ENCODE data around the gene TEX26. TPM values are rescaled to one million over a fixed set of nuclear protein-coding genes. Genes with fewer than 3 reads are reported as not detected.
A peak's percentile ranks its signal among the peaks of the same experiment; 100 is the strongest.
"Not testable (repeated sequence)": the region's sequence is repeated elsewhere in the genome, so short reads cannot be mapped to it uniquely, and the experiment has no call there.

Gene TEX26
- polyA plus RNA-seq, 5 donors, result 0.57 to 3.3 (median 1.6) TPM

GRCh38 chr13:30918662-30919405 is 13.6 kb upstream of the TEX26 start:
- DNase-seq, result no peak

GRCh38 chr13:30920162-30920909 is 12.1 kb upstream of the TEX26 start:
- DNase-seq, result no peak

GRCh38 chr13:30923418-30923817 is 9.0 kb upstream of the TEX26 start:
- no peak for DNase-seq

GRCh38 chr13:30924721-30925120 is 7.7 kb upstream of the TEX26 start:
- no peak for DNase-seq

- DNase-seq, result no peak
Observed at GRCh38 chr13:30925429-30925828, 7.0 kb upstream of the TEX26 start.

GRCh38 chr13:30926781-30927180 is 5.7 kb upstream of the TEX26 start:
- DNase-seq, result no peak

- not testable (repeated sequence) for DNase-seq
Observed at GRCh38 chr13:30927188-30927587, 5.3 kb upstream of the TEX26 start.

GRCh38 chr13:30927595-30927994 is 4.9 kb upstream of the TEX26 start:
- no peak for DNase-seq

- DNase-seq, result no peak
Observed at GRCh38 chr13:30928978-30929377, 3.5 kb upstream of the TEX26 start.

- no peak for DNase-seq
Observed at GRCh38 chr13:30933354-30933670, 856 bp downstream of the TEX26 start.

- DNase-seq, result no peak
Observed at GRCh38 chr13:30934381-30934780, 1.9 kb downstream of the TEX26 start.

GRCh38 chr13:30934803-30935202 is 2.3 kb downstream of the TEX26 start:
- DNase-seq, result no peak

GRCh38 chr13:30936971-30937370 is 4.5 kb downstream of the TEX26 start:
- DNase-seq, result no peak

GRCh38 chr13:30943881-30944280 is 11.4 kb downstream of the TEX26 start:
- no peak for DNase-seq

- no peak for DNase-seq
Observed at GRCh38 chr13:30957258-30957943, 24.9 kb downstream of the TEX26 start.

- DNase-seq, result no peak
Observed at GRCh38 chr13:30959678-30960077, 27.2 kb downstream of the TEX26 start.

- no peak for DNase-seq
Observed at GRCh38 chr13:30963791-30964190, 31.3 kb downstream of the TEX26 start.

- no peak for DNase-seq
Observed at GRCh38 chr13:30965380-30965779, 32.9 kb downstream of the TEX26 start.

- no peak for DNase-seq
Observed at GRCh38 chr13:30966101-30966500, 33.6 kb downstream of the TEX26 start.

- DNase-seq, result peak; percentile 26 to 38
Observed at GRCh38 chr13:30968846-30969245, 36.4 kb downstream of the TEX26 start.

- no peak for DNase-seq
Observed at GRCh38 chr13:30971575-30971974, 39.1 kb downstream of the TEX26 start.

GRCh38 chr13:30972888-30973377 is 40.5 kb downstream of the TEX26 start:
- peak; percentile 54 to 61 for DNase-seq

- no peak for DNase-seq
Observed at GRCh38 chr13:30974350-30974749, 41.9 kb downstream of the TEX26 start.

Data from right lung (tissue), 5 donors.